ENCODE measurements around the gene IQSEC1. TPM values are rescaled to one million over a fixed set of nuclear protein-coding genes. Genes with fewer than 3 reads are reported as not detected.

The IQSEC1 gene
- total and polyA plus RNA-seq, 10 of the 15 experiments (the other 5 are each of a cell fraction or from before 2014, with no cell fraction given), result 0.92 to 55.2 (median 8.5) TPM

GRCh38 chr3:12986031-12986430, 87.2 kb downstream of the IQSEC1 start:
- Histone ChIP-seq H3K36me3 (ENCODE audit: control insufficient read depth in 2 of 2, insufficient read depth in 2 of 2, low read length in 1 of 2) (peaks cover 2 to 4% of the 10 kb centered on the region in 2 experiments; a peak in 2 of 4 replicates), H4K20me1 (ENCODE audit: control insufficient read depth, insufficient read depth) (peaks cover 3% of the 10 kb centered on the region)
- SMC1A ChIA-PET (ENCODE audit: uncharacterized antibody, unreplicated experiment), result interaction anchor here (1.1 kb wide), 1 partner anchor 14 kb away, joined by 4 read pairs; no protein-coding TSS in a partner anchor

More at GRCh38 chr3:12986031-12986430, 87.2 kb downstream of the IQSEC1 start:
- peaks cover 32% of the 10 kb centered on the region for H3K4me1 ChIP-seq (ENCODE audit: control insufficient read depth, insufficient read depth, low read length)
- peaks cover 2% of the 10 kb centered on the region; the same call in 1 of the 3 replicates for H3K9me3 ChIP-seq (replicated peaks; ENCODE audit: control insufficient read depth, insufficient read depth, low read length)
- RAD21 ChIA-PET (ENCODE audit: unreplicated experiment), result interaction anchor here (1.3 to 1.7 kb wide), 2 partner anchors 9 to 106 kb away, joined by 3 to 4 read pairs; no protein-coding TSS in a partner anchor
- DNase-seq (ENCODE audit: low read depth, low spot score) (no peak), FAIRE-seq (no peak), ATAC-seq (no peak)
- POLR2A ChIA-PET, result no interaction called here
- in situ Hi-C loops (cut with MboI), result no loop called here
- H3K4me2 ChIP-seq (ENCODE audit: control insufficient read depth, insufficient read depth), result no peak overlapping the region
- WGBS (ENCODE audit: insufficient coverage, insufficient replicate concordance, low lambda C conversion rate, missing lambda C conversion rate), result 76% methylated on average over 8 of the region's 8 CpGs
- no peak for TF ChIP-seq POU2F2 (IDR thresholded peaks at IDR 0.05; ENCODE audit: borderline replicate concordance, low read depth, low read length)
- TF ChIP-seq YY1 (IDR thresholded peaks at IDR 0.05; ENCODE audit: low read depth, low read length), result no peak
- TF ChIP-seq ZBED1 (IDR thresholded peaks at IDR 0.05; ENCODE audit: borderline replicate concordance), result no peak
- TF ChIP-seq, protein P1, sequence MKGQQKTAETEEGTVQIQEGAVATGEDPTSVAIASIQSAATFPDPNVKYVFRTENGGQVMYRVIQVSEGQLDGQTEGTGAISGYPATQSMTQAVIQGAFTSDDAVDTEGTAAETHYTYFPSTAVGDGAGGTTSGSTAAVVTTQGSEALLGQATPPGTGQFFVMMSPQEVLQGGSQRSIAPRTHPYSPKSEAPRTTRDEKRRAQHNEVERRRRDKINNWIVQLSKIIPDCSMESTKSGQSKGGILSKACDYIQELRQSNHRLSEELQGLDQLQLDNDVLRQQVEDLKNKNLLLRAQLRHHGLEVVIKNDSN (IDR thresholded peaks at IDR 0.05; ENCODE audit: borderline replicate concordance, extremely low read length, insufficient read depth, low read depth, low read length), result no peak
- TF ChIP-seq, protein P2, sequence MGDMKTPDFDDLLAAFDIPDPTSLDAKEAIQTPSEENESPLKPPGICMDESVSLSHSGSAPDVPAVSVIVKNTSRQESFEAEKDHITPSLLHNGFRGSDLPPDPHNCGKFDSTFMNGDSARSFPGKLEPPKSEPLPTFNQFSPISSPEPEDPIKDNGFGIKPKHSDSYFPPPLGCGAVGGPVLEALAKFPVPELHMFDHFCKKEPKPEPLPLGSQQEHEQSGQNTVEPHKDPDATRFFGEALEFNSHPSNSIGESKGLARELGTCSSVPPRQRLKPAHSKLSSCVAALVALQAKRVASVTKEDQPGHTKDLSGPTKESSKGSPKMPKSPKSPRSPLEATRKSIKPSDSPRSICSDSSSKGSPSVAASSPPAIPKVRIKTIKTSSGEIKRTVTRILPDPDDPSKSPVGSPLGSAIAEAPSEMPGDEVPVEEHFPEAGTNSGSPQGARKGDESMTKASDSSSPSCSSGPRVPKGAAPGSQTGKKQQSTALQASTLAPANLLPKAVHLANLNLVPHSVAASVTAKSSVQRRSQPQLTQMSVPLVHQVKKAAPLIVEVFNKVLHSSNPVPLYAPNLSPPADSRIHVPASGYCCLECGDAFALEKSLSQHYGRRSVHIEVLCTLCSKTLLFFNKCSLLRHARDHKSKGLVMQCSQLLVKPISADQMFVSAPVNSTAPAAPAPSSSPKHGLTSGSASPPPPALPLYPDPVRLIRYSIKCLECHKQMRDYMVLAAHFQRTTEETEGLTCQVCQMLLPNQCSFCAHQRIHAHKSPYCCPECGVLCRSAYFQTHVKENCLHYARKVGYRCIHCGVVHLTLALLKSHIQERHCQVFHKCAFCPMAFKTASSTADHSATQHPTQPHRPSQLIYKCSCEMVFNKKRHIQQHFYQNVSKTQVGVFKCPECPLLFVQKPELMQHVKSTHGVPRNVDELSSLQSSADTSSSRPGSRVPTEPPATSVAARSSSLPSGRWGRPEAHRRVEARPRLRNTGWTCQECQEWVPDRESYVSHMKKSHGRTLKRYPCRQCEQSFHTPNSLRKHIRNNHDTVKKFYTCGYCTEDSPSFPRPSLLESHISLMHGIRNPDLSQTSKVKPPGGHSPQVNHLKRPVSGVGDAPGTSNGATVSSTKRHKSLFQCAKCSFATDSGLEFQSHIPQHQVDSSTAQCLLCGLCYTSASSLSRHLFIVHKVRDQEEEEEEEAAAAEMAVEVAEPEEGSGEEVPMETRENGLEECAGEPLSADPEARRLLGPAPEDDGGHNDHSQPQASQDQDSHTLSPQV (IDR thresholded peaks at IDR 0.05), result no peak
- no peak for TF ChIP-seq RAD21 (IDR thresholded peaks at IDR 0.05; ENCODE audit: insufficient read depth, low read depth, low read length)
- TF ChIP-seq DPF2 (IDR thresholded peaks at IDR 0.05), result no peak
- no peak for TF ChIP-seq MTA3 (IDR thresholded peaks at IDR 0.05; ENCODE audit: borderline replicate concordance, low read length)
- TF ChIP-seq POLR2A (IDR thresholded peaks at IDR 0.05; ENCODE audit: low read depth, low read length), result no peak
- no peak for TF ChIP-seq TCF7 (IDR thresholded peaks at IDR 0.05; ENCODE audit: borderline replicate concordance)
- no peak for TF ChIP-seq MTA2 (IDR thresholded peaks at IDR 0.05; ENCODE audit: low read depth)
- no peak for TF ChIP-seq EP300 (IDR thresholded peaks at IDR 0.05; ENCODE audit: borderline replicate concordance in 1 of 2, control insufficient read depth in 1 of 2, low read depth in 2 of 2, low read length in 2 of 2)
- TF ChIP-seq SIN3A (IDR thresholded peaks at IDR 0.05; ENCODE audit: low read depth, low read length), result no peak
- no peak for TF ChIP-seq ATF2 (IDR thresholded peaks at IDR 0.05; ENCODE audit: low read length)
- CTCF ChIA-PET, result interaction anchor here (0.6 to 6.6 kb wide), 6 partner anchors 9 to 85 kb away, joined by 3 to 44 read pairs (median 4); no protein-coding TSS in a partner anchor
- intact Hi-C loops (cut with micrococcal nuclease; ENCODE audit: unreplicated experiment), result loop anchor here (10.0 kb wide), 1 partner anchor 121 kb away; no protein-coding TSS in a partner anchor
- H3K27me3 ChIP-seq (replicated peaks in 1 of 2; ENCODE audit: control insufficient read depth in 2 of 2, insufficient read depth in 2 of 2, low read length in 1 of 2), result no peaks in the 10 kb centered on the region
- no peak overlapping the region for H3K27ac ChIP-seq (ENCODE audit: control insufficient read depth, insufficient read depth)
- H3K79me2 ChIP-seq (ENCODE audit: control insufficient read depth, insufficient read depth, low read length), result peaks cover 40% of the 10 kb centered on the region
- no peak overlapping the region for H3K9ac ChIP-seq (ENCODE audit: control insufficient read depth, insufficient read depth, low read length)
- H3K4me3 ChIP-seq, result no peak overlapping the region
- no peak overlapping the region for H2AFZ ChIP-seq (ENCODE audit: control insufficient read depth, low read depth, low read length)
- BruUV-seq (replicated peaks), result no TSS peak

Data from GM12878 (cell line).